Measurements from ENCODE around the gene MMP24OS.

DNA sequence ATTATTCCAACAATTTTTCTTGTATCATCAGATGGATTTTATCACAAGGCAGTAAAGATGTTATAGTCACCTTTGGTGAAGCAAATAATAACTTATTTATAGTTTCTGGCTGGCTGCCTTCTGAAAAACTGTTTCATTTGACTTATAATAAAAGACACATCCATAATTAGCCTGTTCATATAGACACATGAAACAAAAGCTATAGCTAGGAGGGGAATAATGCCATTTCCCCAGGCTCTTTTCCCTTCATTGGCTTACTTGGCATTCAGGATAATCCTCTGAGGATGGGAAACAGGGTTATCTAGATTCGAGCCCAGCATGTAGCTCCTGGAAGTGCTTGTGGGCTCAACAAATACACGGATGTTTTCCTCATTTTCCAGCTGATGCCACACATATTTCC lies 33.9 kb downstream of the MMP24OS start:
- TF ChIP-seq, protein P1, sequence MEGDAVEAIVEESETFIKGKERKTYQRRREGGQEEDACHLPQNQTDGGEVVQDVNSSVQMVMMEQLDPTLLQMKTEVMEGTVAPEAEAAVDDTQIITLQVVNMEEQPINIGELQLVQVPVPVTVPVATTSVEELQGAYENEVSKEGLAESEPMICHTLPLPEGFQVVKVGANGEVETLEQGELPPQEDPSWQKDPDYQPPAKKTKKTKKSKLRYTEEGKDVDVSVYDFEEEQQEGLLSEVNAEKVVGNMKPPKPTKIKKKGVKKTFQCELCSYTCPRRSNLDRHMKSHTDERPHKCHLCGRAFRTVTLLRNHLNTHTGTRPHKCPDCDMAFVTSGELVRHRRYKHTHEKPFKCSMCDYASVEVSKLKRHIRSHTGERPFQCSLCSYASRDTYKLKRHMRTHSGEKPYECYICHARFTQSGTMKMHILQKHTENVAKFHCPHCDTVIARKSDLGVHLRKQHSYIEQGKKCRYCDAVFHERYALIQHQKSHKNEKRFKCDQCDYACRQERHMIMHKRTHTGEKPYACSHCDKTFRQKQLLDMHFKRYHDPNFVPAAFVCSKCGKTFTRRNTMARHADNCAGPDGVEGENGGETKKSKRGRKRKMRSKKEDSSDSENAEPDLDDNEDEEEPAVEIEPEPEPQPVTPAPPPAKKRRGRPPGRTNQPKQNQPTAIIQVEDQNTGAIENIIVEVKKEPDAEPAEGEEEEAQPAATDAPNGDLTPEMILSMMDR (IDR thresholded peaks at IDR 0.05) = no peak
- no peak for TF ChIP-seq EP300 (IDR thresholded peaks at IDR 0.05)
- TF ChIP-seq POLR2A (IDR thresholded peaks at IDR 0.05) = no peak
- TF ChIP-seq POLR2AphosphoS5 (IDR thresholded peaks at IDR 0.05) = no peak
